IMR-90 (cell line): ENCODE measurements around the gene TIPARP. TPM values are rescaled to one million over a fixed set of nuclear protein-coding genes. Genes with fewer than 3 reads are reported as not detected.

Experiments used
- ATAC-seq: fragments of 200-7000 bp; cut with Tn5 transposase; 2 replicates; pipeline ENCODE4 v1.9.1; 2020; ENCODE audit warnings: low read depth, mild to moderate bottlenecking, moderate library complexity
- BruUV-seq: library from RNA; stranded (reverse); fragments of 400-500 nt; replicated peaks from 2 replicates; lab custom pipeline; 2021; lab: Mats Ljungman, UMichigan
- CTCF ChIA-PET: fragments of 300-600 bp; formaldehyde crosslinking; extraction: SDS; loops from one replicate; lab custom pipeline; 2021; ENCODE audit warnings: antibody characterized with exemption; lab: Yijun Ruan, JAX
- POLR2A ChIA-PET: fragments of 300-600 bp; sonication (Branson Sonifier 250); formaldehyde crosslinking; loops from one replicate; lab custom pipeline; 2022; ENCODE audit warnings: antibody characterized with exemption; ENCODE audit not compliant: unreplicated experiment; lab: Charles Lee
- DNase-seq: peaks from one replicate; pipeline ENCODE4 v3.0.0; 2013
- H2AFZ ChIP-seq: replicated peaks from 2 replicates; pipeline ENCODE3; 2013; ENCODE audit warnings: low read length, mild to moderate bottlenecking; ENCODE audit not compliant: poor library complexity
- H2AK5ac ChIP-seq: 2 replicates; pipeline ENCODE4 v1.6.1; 2013; ENCODE audit warnings: low read depth, low read length, inconsistent platforms
- H2AK9ac ChIP-seq: replicated peaks from 2 replicates; pipeline ENCODE3; 2013; ENCODE audit warnings: mild to moderate bottlenecking, low read depth, low read length, moderate library complexity; ENCODE audit not compliant: poor library complexity
- H2BK120ac ChIP-seq: 2 replicates; pipeline ENCODE4 v1.6.1; 2013; ENCODE audit warnings: low read depth, low read length, inconsistent platforms
- H2BK15ac ChIP-seq: 3 replicates; pipeline ENCODE4 v1.6.1; 2013; ENCODE audit warnings: low read depth, low read length, inconsistent platforms
- H2BK20ac ChIP-seq: 2 replicates; pipeline ENCODE4 v1.6.1; 2013; ENCODE audit warnings: low read depth, mild to moderate bottlenecking, inconsistent platforms, low read length, moderate library complexity
- H2BK5ac ChIP-seq: 2 replicates; pipeline ENCODE4 v1.6.1; 2013; ENCODE audit warnings: mild to moderate bottlenecking, low read depth, low read length, inconsistent platforms; ENCODE audit not compliant: poor library complexity, severe bottlenecking
- H3K14ac ChIP-seq: replicated peaks from 2 replicates; pipeline ENCODE4 v1.6.1; 2013; ENCODE audit warnings: low read depth, low read length, inconsistent platforms
- H3K18ac ChIP-seq: 2 replicates; pipeline ENCODE4 v1.6.1; 2013; ENCODE audit warnings: low read depth, low read length, control low read depth
- H3K23ac ChIP-seq: 2 replicates; pipeline ENCODE4 v1.6.1; 2013; ENCODE audit warnings: low read depth, low read length, inconsistent platforms
- H3K27ac ChIP-seq: 2 replicates; pipeline ENCODE4 v1.5.1; 2013; ENCODE audit warnings: mild to moderate bottlenecking, control low read depth, low read length; ENCODE audit not compliant: insufficient read depth
- H3K27me3 ChIP-seq: 2 replicates; pipeline ENCODE4 v1.6.1; 2013; ENCODE audit warnings: low read length; ENCODE audit not compliant: control insufficient read depth, insufficient read depth
- H3K36me3 ChIP-seq: 2 replicates; pipeline ENCODE4 v1.6.1; 2013; ENCODE audit warnings: low read length, mixed read lengths; ENCODE audit not compliant: control insufficient read depth, insufficient read depth
- H3K4ac ChIP-seq: 2 replicates; pipeline ENCODE4 v1.6.1; 2013; ENCODE audit warnings: low read depth, low read length, inconsistent platforms
- H3K4me1 ChIP-seq: 2 replicates; pipeline ENCODE4 v1.6.1; 2013; ENCODE audit warnings: low read length, mixed read lengths; ENCODE audit not compliant: control insufficient read depth, insufficient read depth
- H3K4me2 ChIP-seq: 2 replicates; pipeline ENCODE4 v1.6.1; 2013; ENCODE audit warnings: low read depth, mild to moderate bottlenecking, control low read depth, low read length, moderate library complexity
- H3K4me3 ChIP-seq: 2 replicates; pipeline ENCODE4 v1.5.1; 2013; ENCODE audit warnings: low read depth, mild to moderate bottlenecking, control low read depth, low read length, moderate library complexity; ENCODE audit not compliant: insufficient read depth
- H3K56ac ChIP-seq: 2 replicates; pipeline ENCODE4 v1.6.1; 2013; ENCODE audit warnings: low read length, inconsistent platforms; ENCODE audit not compliant: insufficient read depth; ENCODE audit errors: extremely low read depth
- H3K79me1 ChIP-seq, 2 experiments: 2 replicates each; pipeline ENCODE4 v1.6.1; 2013; ENCODE audit warnings: low read length in 2 of 2, inconsistent platforms in 1 of 2, low read depth in 1 of 2
- H3K9ac ChIP-seq: 2 replicates; pipeline ENCODE4 v1.6.1; 2013; ENCODE audit warnings: low read depth, low read length, control low read depth
- H3K9me1 ChIP-seq: 2 replicates; pipeline ENCODE4 v1.6.1; 2013; ENCODE audit warnings: low read length, inconsistent platforms; ENCODE audit not compliant: insufficient read depth
- H3K9me3 ChIP-seq: 2 replicates; pipeline ENCODE4 v1.6.1; 2013; ENCODE audit warnings: low read length; ENCODE audit not compliant: control insufficient read depth, insufficient read depth
- H4K20me1 ChIP-seq: 2 replicates; pipeline ENCODE4 v1.6.1; 2013; ENCODE audit warnings: low read length, inconsistent platforms; ENCODE audit not compliant: insufficient read depth
- H4K5ac ChIP-seq: 2 replicates; pipeline ENCODE4 v1.6.1; 2013; ENCODE audit warnings: mild to moderate bottlenecking, low read depth, low read length, control low read depth
- H4K8ac ChIP-seq, 2 experiments: 2 replicates each; pipeline ENCODE4 v1.6.1; 2013; ENCODE audit warnings: low read depth in 2 of 2, low read length in 2 of 2, control low read depth in 1 of 2, inconsistent platforms in 1 of 2
- H4K91ac ChIP-seq: 2 replicates; pipeline ENCODE4 v1.6.1; 2013; ENCODE audit warnings: low read depth, low read length, inconsistent platforms; ENCODE audit not compliant: insufficient read depth
- FOS ChIP-seq: fragments of 150-350 bp; IDR thresholded peaks from 2 replicates; pipeline ENCODE4 v1.6.1; 2016; ENCODE audit warnings: low read depth, low read length
- MAFK ChIP-seq: IDR thresholded peaks from 2 replicates; pipeline ENCODE4 v1.6.1; 2012; ENCODE audit warnings: low read depth, low read length, improper control_type of control experiment
- MXI1 ChIP-seq: IDR thresholded peaks from 2 replicates; pipeline ENCODE4 v1.6.1; 2012; ENCODE audit warnings: low read depth, mild to moderate bottlenecking, low read length, moderate library complexity, borderline replicate concordance
- RAD21 ChIP-seq: IDR thresholded peaks from 2 replicates; pipeline ENCODE4 v1.6.1; 2012; ENCODE audit warnings: low read length, improper control_type of control experiment
- RFX5 ChIP-seq: IDR thresholded peaks from 2 replicates; pipeline ENCODE4 v1.8.0; 2012; ENCODE audit warnings: low read depth, mild to moderate bottlenecking, low read length, moderate library complexity
- dilution Hi-C: fragments of 300-500 bp; cut with HindIII; formaldehyde crosslinking; loops from one replicate; pipeline ENCODE4 v1.14.3; 2018; ENCODE audit warnings: low sequenced_read_pairs; ENCODE audit not compliant: unreplicated experiment
- in situ Hi-C: fragments of 300-500 bp; cut with MboI; formaldehyde crosslinking; loops from 3 replicates; pipeline ENCODE4 v1.14.3; 2019; ENCODE audit warnings: low sequenced_read_pairs, inconsistent platforms, mixed read lengths
- intact Hi-C: fragments of 100-400 bp; cut with micrococcal nuclease; formaldehyde crosslinking; loops from 2 replicates; pipeline ENCODE4 v1.10.0; 2022
- polyA plus RNA-seq, 3 experiments: library from polyadenylated mRNA; depleted of rRNA; stranded (reverse); fragments of >200 nt; gene quantifications; 2 replicates each; pipeline ENCODE4 v1.2.3, GENCODE V29; 2012; ENCODE audit warnings: low replicate concordance in 1 of 3
- total RNA-seq: library from RNA; depleted of rRNA; stranded (reverse); fragments of >200 nt; gene quantifications from 2 replicates; pipeline ENCODE4 v1.2.3, GENCODE V29; 2012

The TIPARP gene
- total and polyA plus RNA-seq, 2 of the 4 experiments (the other 2 are of a cell fraction): 12.6 to 70.8 TPM

DNA sequence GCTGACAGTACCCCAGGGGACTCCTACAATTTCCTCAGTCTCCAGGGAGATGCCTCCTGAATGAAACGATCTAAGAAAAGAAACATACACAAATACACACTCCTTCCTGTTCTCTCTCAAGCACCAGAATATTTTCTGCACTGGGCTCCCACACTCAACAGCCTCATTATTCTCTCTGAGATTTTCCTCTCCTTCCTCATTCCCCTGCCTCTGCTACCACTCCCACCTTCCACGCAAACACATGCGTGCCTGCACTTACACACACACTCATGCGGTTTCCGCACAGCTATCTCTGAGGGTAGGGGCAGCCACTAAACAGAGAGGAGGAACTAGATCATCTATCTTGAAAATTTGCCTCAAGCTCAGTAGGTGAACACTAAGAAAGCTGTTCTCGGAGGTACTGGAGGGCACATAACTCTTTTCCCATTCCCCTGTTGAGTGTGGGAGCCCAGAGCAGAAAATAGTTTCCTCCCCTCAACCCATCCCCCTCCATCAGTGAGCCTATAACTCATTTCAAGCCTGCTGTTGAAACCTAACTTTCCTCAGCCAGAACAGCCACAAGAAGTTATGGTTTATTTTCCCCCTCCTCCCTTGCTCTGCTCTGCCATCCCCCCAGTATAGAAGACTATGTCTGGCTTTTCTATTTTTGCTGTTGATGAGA, 30.5 kb upstream of the TIPARP start (continued):
- TF ChIP-seq MXI1: no peak

DNA sequence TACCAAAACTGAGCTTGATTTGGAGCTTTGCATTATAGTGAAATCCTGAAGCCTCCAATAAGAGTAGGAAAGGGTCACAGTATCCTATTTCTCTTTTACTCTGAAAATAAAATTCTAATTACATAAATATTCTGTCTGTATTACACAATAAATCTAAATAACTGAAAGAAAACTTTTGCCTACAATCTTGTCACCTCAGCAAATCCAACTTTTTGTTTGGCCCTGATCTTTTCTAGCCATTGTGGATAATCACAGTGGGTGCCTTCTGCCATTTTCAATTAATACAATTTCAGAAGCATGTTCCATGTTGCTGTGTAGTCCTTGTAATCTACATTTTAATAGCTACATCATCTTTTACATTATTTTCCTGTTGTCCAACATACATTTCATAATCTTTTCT, 29.4 kb upstream of the TIPARP start:
- H2BK5ac ChIP-seq: no peak overlapping the region
- H3K56ac ChIP-seq: no peak overlapping the region
- no peak overlapping the region for H2BK120ac ChIP-seq
- H3K27ac ChIP-seq: no peak overlapping the region
- ChIA-PET POLR2A (no interaction called here), CTCF (interaction anchor here (1.5 kb wide), 1 partner anchor 10 kb away, joined by 3 read pairs; no protein-coding TSS in a partner anchor)
- H2BK15ac ChIP-seq: no peak overlapping the region
- H3K4me3 ChIP-seq: no peak overlapping the region
- no peaks in the 10 kb centered on the region for H3K79me1 ChIP-seq
- no peak overlapping the region for H2AK9ac ChIP-seq
- peaks cover 7% of the 10 kb centered on the region for H3K9me1 ChIP-seq
- no peak overlapping the region for H2BK20ac ChIP-seq
- H3K4me1 ChIP-seq: peaks cover 7% of the 10 kb centered on the region
- no peak overlapping the region for H2AFZ ChIP-seq
- no peak overlapping the region for H3K23ac ChIP-seq
- H4K8ac ChIP-seq: no peak overlapping the region
- dilution Hi-C loops: no loop called here
- TF ChIP-seq FOS (no peak), RFX5 (no peak), MAFK (0 out of 2 replicates have a peak, but pooled peaks have one; percentile 19), RAD21 (no peak)
- in situ Hi-C loops: no loop called here
- H3K27me3 ChIP-seq: no peaks in the 10 kb centered on the region
- no peak overlapping the region for H3K18ac ChIP-seq
- H3K4me2 ChIP-seq: no peak overlapping the region
- no peak for ATAC-seq
- no peak overlapping the region for H3K9ac ChIP-seq
- DNase-seq: no peak
- H3K4ac ChIP-seq: no peak overlapping the region
- BruUV-seq: no TSS peak
- H4K5ac ChIP-seq: no peak overlapping the region
- H3K36me3 ChIP-seq: no peaks in the 10 kb centered on the region
- H3K14ac ChIP-seq: no peak overlapping the region
- H4K91ac ChIP-seq: no peak overlapping the region
- H3K9me3 ChIP-seq: no peaks in the 10 kb centered on the region
- intact Hi-C loops: no loop called here
- no peaks in the 10 kb centered on the region for H4K20me1 ChIP-seq
- H2AK5ac ChIP-seq: no peak overlapping the region
